Loucy (cell line): Measurements from ENCODE around the gene SCGB1A1.

Experiments used
- EZH2phosphoT487 ChIP-seq: fragments of 200-600 bp; IDR thresholded peaks from 2 replicates; pipeline ENCODE4 v1.6.1; 2018; ENCODE audit warnings: antibody characterized with exemption, mild to moderate bottlenecking, moderate library complexity, borderline replicate concordance
- TF ChIP-seq, protein P1 (sequence below): fragments of 200-600 bp; sonication (generic); conservative IDR thresholded peaks from 2 replicates; pipeline ENCODE4 v1.5.1; 2014; ENCODE audit warnings: mild to moderate bottlenecking, antibody characterized with exemption, low read length

- TF ChIP-seq, protein P1, sequence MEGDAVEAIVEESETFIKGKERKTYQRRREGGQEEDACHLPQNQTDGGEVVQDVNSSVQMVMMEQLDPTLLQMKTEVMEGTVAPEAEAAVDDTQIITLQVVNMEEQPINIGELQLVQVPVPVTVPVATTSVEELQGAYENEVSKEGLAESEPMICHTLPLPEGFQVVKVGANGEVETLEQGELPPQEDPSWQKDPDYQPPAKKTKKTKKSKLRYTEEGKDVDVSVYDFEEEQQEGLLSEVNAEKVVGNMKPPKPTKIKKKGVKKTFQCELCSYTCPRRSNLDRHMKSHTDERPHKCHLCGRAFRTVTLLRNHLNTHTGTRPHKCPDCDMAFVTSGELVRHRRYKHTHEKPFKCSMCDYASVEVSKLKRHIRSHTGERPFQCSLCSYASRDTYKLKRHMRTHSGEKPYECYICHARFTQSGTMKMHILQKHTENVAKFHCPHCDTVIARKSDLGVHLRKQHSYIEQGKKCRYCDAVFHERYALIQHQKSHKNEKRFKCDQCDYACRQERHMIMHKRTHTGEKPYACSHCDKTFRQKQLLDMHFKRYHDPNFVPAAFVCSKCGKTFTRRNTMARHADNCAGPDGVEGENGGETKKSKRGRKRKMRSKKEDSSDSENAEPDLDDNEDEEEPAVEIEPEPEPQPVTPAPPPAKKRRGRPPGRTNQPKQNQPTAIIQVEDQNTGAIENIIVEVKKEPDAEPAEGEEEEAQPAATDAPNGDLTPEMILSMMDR, result no peak
- no peak for TF ChIP-seq EZH2phosphoT487
Observed at GRCh38 chr11:62418136-62418535, 697 bp upstream of the SCGB1A1 start.
